SK-N-SH (cell line): ENCODE data around the gene STEAP2.

Experiments used
- EP300 ChIP-seq, 2 experiments: IDR thresholded peaks; 2 replicates each; pipeline versions ENCODE4 v1.4.0 to v1.6.1; 2012; ENCODE audit warnings: borderline replicate concordance in 1 of 2, low read depth in 1 of 2, low read length in 1 of 2
- JUND ChIP-seq: IDR thresholded peaks from 2 replicates; pipeline ENCODE4 v1.4.0; 2012
- POLR2AphosphoS5 ChIP-seq: IDR thresholded peaks from 2 replicates; pipeline ENCODE4 v1.6.1; 2012; ENCODE audit warnings: low read depth, low read length
- RAD21 ChIP-seq: IDR thresholded peaks from 2 replicates; pipeline ENCODE4 v1.6.1; 2012; ENCODE audit warnings: mild to moderate bottlenecking, low read length
- TF ChIP-seq, protein P1 (sequence below): IDR thresholded peaks from 2 replicates; pipeline ENCODE4 v1.4.0; 2012; ENCODE audit warnings: low read depth
- TF ChIP-seq, protein P2 (sequence below): fragments of 200-600 bp; sonication (generic); IDR thresholded peaks from 2 replicates; pipeline ENCODE4 v1.6.1; 2017; ENCODE audit warnings: antibody characterized with exemption, mild to moderate bottlenecking, moderate library complexity
- TF ChIP-seq, protein P3 (sequence below): IDR thresholded peaks from 2 replicates; pipeline ENCODE4; 2012
- TF ChIP-seq, protein P4 (sequence below): IDR thresholded peaks from 2 replicates; pipeline ENCODE4 v1.4.0; 2012; ENCODE audit warnings: low read depth, borderline replicate concordance

DNA sequence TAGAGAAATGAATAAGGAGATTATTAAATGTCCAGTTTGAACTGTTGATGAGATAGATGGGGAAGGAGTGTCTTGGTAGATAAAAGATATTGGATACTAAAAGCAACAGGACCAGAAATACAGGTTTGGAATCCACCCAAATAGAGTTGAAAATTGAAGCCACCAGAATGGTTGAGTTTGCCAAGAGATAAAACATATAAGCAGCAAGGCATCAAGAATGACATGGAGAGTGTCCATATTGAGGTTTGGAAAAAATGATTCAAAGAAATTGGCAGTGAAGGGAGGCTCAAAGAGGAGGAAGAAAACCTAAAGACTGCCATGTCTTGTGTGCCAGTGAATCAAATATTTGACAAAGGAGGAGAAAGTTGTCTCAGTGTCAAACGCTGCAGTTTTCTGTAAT, 57.6 kb downstream of the STEAP2 start:
- no peak for TF ChIP-seq POLR2AphosphoS5
- TF ChIP-seq, protein P1, sequence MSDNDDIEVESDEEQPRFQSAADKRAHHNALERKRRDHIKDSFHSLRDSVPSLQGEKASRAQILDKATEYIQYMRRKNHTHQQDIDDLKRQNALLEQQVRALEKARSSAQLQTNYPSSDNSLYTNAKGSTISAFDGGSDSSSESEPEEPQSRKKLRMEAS = no peak
- TF ChIP-seq, protein P2, sequence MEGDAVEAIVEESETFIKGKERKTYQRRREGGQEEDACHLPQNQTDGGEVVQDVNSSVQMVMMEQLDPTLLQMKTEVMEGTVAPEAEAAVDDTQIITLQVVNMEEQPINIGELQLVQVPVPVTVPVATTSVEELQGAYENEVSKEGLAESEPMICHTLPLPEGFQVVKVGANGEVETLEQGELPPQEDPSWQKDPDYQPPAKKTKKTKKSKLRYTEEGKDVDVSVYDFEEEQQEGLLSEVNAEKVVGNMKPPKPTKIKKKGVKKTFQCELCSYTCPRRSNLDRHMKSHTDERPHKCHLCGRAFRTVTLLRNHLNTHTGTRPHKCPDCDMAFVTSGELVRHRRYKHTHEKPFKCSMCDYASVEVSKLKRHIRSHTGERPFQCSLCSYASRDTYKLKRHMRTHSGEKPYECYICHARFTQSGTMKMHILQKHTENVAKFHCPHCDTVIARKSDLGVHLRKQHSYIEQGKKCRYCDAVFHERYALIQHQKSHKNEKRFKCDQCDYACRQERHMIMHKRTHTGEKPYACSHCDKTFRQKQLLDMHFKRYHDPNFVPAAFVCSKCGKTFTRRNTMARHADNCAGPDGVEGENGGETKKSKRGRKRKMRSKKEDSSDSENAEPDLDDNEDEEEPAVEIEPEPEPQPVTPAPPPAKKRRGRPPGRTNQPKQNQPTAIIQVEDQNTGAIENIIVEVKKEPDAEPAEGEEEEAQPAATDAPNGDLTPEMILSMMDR = no peak
- TF ChIP-seq RAD21 = no peak
- TF ChIP-seq, protein P3, sequence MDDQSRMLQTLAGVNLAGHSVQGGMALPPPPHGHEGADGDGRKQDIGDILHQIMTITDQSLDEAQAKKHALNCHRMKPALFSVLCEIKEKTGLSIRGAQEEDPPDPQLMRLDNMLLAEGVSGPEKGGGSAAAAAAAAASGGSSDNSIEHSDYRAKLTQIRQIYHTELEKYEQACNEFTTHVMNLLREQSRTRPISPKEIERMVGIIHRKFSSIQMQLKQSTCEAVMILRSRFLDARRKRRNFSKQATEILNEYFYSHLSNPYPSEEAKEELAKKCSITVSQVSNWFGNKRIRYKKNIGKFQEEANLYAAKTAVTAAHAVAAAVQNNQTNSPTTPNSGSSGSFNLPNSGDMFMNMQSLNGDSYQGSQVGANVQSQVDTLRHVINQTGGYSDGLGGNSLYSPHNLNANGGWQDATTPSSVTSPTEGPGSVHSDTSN = no peak
- TF ChIP-seq JUND = no peak
- TF ChIP-seq EP300 (IDR thresholded peaks at IDR 0.05; ENCODE audit: borderline replicate concordance in 1 of 2, low read depth in 1 of 2, low read length in 1 of 2) = no peak
- TF ChIP-seq, protein P4, sequence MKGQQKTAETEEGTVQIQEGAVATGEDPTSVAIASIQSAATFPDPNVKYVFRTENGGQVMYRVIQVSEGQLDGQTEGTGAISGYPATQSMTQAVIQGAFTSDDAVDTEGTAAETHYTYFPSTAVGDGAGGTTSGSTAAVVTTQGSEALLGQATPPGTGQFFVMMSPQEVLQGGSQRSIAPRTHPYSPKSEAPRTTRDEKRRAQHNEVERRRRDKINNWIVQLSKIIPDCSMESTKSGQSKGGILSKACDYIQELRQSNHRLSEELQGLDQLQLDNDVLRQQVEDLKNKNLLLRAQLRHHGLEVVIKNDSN = no peak
